Measurements from ENCODE around the gene MYO1C.
"Not testable (repeated sequence)": the region's sequence is repeated elsewhere in the genome, so short reads cannot be mapped to it uniquely, and the experiment has no call there.

Gene MYO1C

GRCh38 chr17:1420981-1421380, 71.5 kb downstream of the MYO1C start:
- no peak for ATAC-seq
- TF ChIP-seq TOX (CRISPR knock-in tag; IDR thresholded peaks at IDR 0.05; ENCODE audit: borderline replicate concordance) (no peak), ZFP30 (CRISPR knock-in tag; IDR thresholded peaks at IDR 0.05) (no peak), ZNF8 (CRISPR knock-in tag; IDR thresholded peaks at IDR 0.05) (no peak), SNAI2 (CRISPR knock-in tag; IDR thresholded peaks at IDR 0.05) (no peak), POU6F1 (CRISPR knock-in tag; IDR thresholded peaks at IDR 0.05; ENCODE audit: borderline replicate concordance, low read depth) (no peak), ARNTL (CRISPR knock-in tag; IDR thresholded peaks at IDR 0.05; ENCODE audit: borderline replicate concordance, low read depth) (no peak), ZNF565 (CRISPR knock-in tag; conservative IDR thresholded peaks at IDR 0.05; ENCODE audit: low read depth) (no peak), PPARA (CRISPR knock-in tag; IDR thresholded peaks at IDR 0.05; ENCODE audit: borderline replicate concordance) (no peak), CSRNP3 (CRISPR knock-in tag; IDR thresholded peaks at IDR 0.05) (no peak), CREB5 (CRISPR knock-in tag; IDR thresholded peaks at IDR 0.05; ENCODE audit: low read depth) (no peak), ISL1 (CRISPR knock-in tag; IDR thresholded peaks at IDR 0.05) (no peak), TCF4 (CRISPR knock-in tag; IDR thresholded peaks at IDR 0.05; ENCODE audit: borderline replicate concordance) (no peak)

- TF ChIP-seq CSDC2 (CRISPR knock-in tag; IDR thresholded peaks at IDR 0.05) (no peak), ZNF70 (CRISPR knock-in tag; IDR thresholded peaks at IDR 0.05) (no peak), SNAI2 (CRISPR knock-in tag; IDR thresholded peaks at IDR 0.05) (no peak), POU6F1 (CRISPR knock-in tag; IDR thresholded peaks at IDR 0.05; ENCODE audit: borderline replicate concordance, low read depth) (no peak), CREB5 (CRISPR knock-in tag; IDR thresholded peaks at IDR 0.05; ENCODE audit: low read depth) (no peak), TSHZ2 (CRISPR knock-in tag; IDR thresholded peaks at IDR 0.05) (no peak), OSR1 (CRISPR knock-in tag; IDR thresholded peaks at IDR 0.05) (no peak), PATZ1 (CRISPR knock-in tag; IDR thresholded peaks at IDR 0.05; ENCODE audit: borderline replicate concordance) (no peak), ESRRG (CRISPR knock-in tag; IDR thresholded peaks at IDR 0.05) (no peak), ZC3H10 (CRISPR knock-in tag; IDR thresholded peaks at IDR 0.05) (no peak), ZFP30 (CRISPR knock-in tag; IDR thresholded peaks at IDR 0.05) (no peak)
These were observed 72.3 kb downstream of the MYO1C start for GRCh38 chr17:1420163-1420562.

GRCh38 chr17:1418476-1418875, 74.0 kb downstream of the MYO1C start:
- ATAC-seq, result not testable (repeated sequence)

More at GRCh38 chr17:1420163-1420562, 72.3 kb downstream of the MYO1C start:
- ATAC-seq, result no peak

All from SK-N-SH treated with all-trans-retinoic acid at 6 μM for 48 hours (cell line).